WTC11 (cell line): ENCODE results near the gene ZCCHC14.

ENCODE experiments used
- ATF2 ChIP-seq: sonication (generic); formaldehyde crosslinking; IDR thresholded peaks from 2 replicates; pipeline ENCODE4 v1.8.1; 2022; ENCODE audit warnings: low read depth, missing genetic modification reagents, borderline replicate concordance
- MYBL2 ChIP-seq: sonication (generic); formaldehyde crosslinking; IDR thresholded peaks from 2 replicates; pipeline ENCODE4 v1.8.1; 2023; ENCODE audit warnings: mild to moderate bottlenecking, moderate library complexity, missing genetic modification reagents
- NFYB ChIP-seq: sonication (generic); formaldehyde crosslinking; conservative IDR thresholded peaks from 2 replicates; pipeline ENCODE4 v1.8.0; 2022; ENCODE audit warnings: low read depth, missing genetic modification reagents
- TEAD4 ChIP-seq: sonication (generic); formaldehyde crosslinking; IDR thresholded peaks from 2 replicates; pipeline ENCODE4 v1.8.0; 2022; ENCODE audit warnings: mild to moderate bottlenecking, missing genetic modification reagents
- TF ChIP-seq, protein P1 (sequence below): fragments of 200-600 bp; IDR thresholded peaks from 2 replicates; pipeline ENCODE4 v1.8.0; 2022; ENCODE audit warnings: antibody characterized with exemption
- TF ChIP-seq, protein P2 (sequence below): sonication (generic); formaldehyde crosslinking; IDR thresholded peaks from 2 replicates; pipeline ENCODE4 v1.8.0; 2022; ENCODE audit warnings: mild to moderate bottlenecking, missing genetic modification reagents
- TF ChIP-seq, protein P3 (sequence below): sonication (generic); formaldehyde crosslinking; IDR thresholded peaks from 2 replicates; pipeline ENCODE4 v1.8.1; 2023; ENCODE audit warnings: mild to moderate bottlenecking, missing genetic modification reagents, moderate library complexity
- TF ChIP-seq, protein P4 (sequence below): fragments of 250-450 bp; sonication (Bioruptor Pico); IDR thresholded peaks from 2 replicates; pipeline ENCODE4 v1.9.0; 2021; ENCODE audit warnings: mild to moderate bottlenecking, borderline replicate concordance

DNA sequence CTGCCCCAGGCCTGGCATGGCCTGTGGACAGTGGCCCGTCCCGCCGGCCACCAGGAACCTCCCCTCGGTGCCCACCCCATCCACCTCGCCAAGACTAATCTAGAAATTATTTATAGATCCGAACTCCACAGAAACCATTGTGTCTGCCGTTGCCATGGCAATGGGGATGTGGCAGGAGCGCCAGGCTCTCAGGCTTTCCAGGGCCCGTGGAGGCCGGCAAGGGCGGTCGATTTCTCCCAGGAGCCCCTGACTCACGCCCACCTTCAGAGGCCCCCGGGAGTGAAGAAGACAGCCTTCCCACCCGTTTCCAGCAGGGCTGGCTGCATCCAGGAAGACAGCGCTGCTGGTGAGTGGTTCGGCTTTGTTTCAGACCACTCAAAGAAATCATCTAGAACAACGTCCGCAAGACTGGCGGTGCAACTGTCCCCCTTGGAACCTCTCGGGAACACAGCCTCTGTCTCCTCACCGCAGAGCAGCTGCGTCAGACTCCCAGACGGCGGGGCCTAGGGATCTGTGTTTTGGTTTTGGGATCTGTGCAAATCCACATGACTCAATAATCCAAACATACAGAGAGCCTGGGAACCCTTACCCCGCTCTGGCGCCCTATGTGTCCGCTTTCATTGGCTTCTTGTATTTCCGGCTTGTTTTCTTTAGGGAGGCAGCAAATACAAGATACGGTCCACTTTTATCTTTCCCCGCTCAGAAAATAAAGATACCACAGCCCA is 48.5 kb upstream of the ZCCHC14 start:
- TF ChIP-seq, protein P1, sequence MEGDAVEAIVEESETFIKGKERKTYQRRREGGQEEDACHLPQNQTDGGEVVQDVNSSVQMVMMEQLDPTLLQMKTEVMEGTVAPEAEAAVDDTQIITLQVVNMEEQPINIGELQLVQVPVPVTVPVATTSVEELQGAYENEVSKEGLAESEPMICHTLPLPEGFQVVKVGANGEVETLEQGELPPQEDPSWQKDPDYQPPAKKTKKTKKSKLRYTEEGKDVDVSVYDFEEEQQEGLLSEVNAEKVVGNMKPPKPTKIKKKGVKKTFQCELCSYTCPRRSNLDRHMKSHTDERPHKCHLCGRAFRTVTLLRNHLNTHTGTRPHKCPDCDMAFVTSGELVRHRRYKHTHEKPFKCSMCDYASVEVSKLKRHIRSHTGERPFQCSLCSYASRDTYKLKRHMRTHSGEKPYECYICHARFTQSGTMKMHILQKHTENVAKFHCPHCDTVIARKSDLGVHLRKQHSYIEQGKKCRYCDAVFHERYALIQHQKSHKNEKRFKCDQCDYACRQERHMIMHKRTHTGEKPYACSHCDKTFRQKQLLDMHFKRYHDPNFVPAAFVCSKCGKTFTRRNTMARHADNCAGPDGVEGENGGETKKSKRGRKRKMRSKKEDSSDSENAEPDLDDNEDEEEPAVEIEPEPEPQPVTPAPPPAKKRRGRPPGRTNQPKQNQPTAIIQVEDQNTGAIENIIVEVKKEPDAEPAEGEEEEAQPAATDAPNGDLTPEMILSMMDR = no peak
- TF ChIP-seq, protein P2, sequence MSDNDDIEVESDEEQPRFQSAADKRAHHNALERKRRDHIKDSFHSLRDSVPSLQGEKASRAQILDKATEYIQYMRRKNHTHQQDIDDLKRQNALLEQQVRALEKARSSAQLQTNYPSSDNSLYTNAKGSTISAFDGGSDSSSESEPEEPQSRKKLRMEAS (CRISPR knock-in tag) = no peak
- TF ChIP-seq, protein P3, sequence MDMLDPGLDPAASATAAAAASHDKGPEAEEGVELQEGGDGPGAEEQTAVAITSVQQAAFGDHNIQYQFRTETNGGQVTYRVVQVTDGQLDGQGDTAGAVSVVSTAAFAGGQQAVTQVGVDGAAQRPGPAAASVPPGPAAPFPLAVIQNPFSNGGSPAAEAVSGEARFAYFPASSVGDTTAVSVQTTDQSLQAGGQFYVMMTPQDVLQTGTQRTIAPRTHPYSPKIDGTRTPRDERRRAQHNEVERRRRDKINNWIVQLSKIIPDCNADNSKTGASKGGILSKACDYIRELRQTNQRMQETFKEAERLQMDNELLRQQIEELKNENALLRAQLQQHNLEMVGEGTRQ = no peak
- no peak for TF ChIP-seq ATF2 (CRISPR knock-in tag)
- no peak for TF ChIP-seq NFYB
- TF ChIP-seq, protein P4, sequence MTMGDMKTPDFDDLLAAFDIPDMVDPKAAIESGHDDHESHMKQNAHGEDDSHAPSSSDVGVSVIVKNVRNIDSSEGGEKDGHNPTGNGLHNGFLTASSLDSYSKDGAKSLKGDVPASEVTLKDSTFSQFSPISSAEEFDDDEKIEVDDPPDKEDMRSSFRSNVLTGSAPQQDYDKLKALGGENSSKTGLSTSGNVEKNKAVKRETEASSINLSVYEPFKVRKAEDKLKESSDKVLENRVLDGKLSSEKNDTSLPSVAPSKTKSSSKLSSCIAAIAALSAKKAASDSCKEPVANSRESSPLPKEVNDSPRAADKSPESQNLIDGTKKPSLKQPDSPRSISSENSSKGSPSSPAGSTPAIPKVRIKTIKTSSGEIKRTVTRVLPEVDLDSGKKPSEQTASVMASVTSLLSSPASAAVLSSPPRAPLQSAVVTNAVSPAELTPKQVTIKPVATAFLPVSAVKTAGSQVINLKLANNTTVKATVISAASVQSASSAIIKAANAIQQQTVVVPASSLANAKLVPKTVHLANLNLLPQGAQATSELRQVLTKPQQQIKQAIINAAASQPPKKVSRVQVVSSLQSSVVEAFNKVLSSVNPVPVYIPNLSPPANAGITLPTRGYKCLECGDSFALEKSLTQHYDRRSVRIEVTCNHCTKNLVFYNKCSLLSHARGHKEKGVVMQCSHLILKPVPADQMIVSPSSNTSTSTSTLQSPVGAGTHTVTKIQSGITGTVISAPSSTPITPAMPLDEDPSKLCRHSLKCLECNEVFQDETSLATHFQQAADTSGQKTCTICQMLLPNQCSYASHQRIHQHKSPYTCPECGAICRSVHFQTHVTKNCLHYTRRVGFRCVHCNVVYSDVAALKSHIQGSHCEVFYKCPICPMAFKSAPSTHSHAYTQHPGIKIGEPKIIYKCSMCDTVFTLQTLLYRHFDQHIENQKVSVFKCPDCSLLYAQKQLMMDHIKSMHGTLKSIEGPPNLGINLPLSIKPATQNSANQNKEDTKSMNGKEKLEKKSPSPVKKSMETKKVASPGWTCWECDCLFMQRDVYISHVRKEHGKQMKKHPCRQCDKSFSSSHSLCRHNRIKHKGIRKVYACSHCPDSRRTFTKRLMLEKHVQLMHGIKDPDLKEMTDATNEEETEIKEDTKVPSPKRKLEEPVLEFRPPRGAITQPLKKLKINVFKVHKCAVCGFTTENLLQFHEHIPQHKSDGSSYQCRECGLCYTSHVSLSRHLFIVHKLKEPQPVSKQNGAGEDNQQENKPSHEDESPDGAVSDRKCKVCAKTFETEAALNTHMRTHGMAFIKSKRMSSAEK (CRISPR knock-in tag) = no peak
- TF ChIP-seq MYBL2 (CRISPR knock-in tag) = no peak
- no peak for TF ChIP-seq TEAD4 (CRISPR knock-in tag)
